ENCODE results near the gene HARBI1.

- TF ChIP-seq BCLAF1 (IDR thresholded peaks at IDR 0.05) (no peak), CREB1 (IDR thresholded peaks at IDR 0.05; ENCODE audit: low read depth) (no peak), CTCF (IDR thresholded peaks at IDR 0.05 in 2 of 3, conservative IDR thresholded peaks at IDR 0.05 in 1 of 3; ENCODE audit: control insufficient read depth in 2 of 3, extremely low read depth in 1 of 3, insufficient read depth in 1 of 3, low read depth in 3 of 3, low read length in 3 of 3) (no peak), RAD21 (IDR thresholded peaks at IDR 0.05; ENCODE audit: insufficient read depth, low read depth, low read length) (no peak), CBFB (IDR thresholded peaks at IDR 0.05; ENCODE audit: low read depth) (no peak), PAX8 (IDR thresholded peaks at IDR 0.05) (no peak)
Observed at GRCh38 chr11:46597155-46597554, 19.9 kb downstream of the HARBI1 start.
